Smooth muscle cell (in vitro differentiated cells): Measurements from ENCODE around the gene AFAP1. TPM values are rescaled to one million over a fixed set of nuclear protein-coding genes. Genes with fewer than 3 reads are reported as not detected.

Experiments
- DNase-seq: peaks from one replicate; lab custom pipeline; 2025; ENCODE audit not compliant: unreplicated experiment; lab: John Stamatoyannopoulos, UW
- H2AFZ ChIP-seq: fragments of 200-600 bp; sonication (generic); 2 replicates; pipeline ENCODE4 v1.6.0; 2016; ENCODE audit warnings: antibody characterized with exemption, low read depth, mild to moderate bottlenecking
- H3F3A ChIP-seq: fragments of 200-600 bp; sonication (generic); 2 replicates; pipeline ENCODE4 v1.6.0; 2017; ENCODE audit warnings: antibody characterized with exemption, low read depth
- H3K27ac ChIP-seq: fragments of 200-600 bp; sonication (generic); 2 replicates; pipeline ENCODE4 v1.5.1; 2016; ENCODE audit warnings: low read depth, mild to moderate bottlenecking
- H3K27me3 ChIP-seq: fragments of 200-600 bp; sonication (generic); 2 replicates; pipeline ENCODE4 v1.6.1; 2016; ENCODE audit warnings: low read depth, mild to moderate bottlenecking
- H3K36me3 ChIP-seq: fragments of 200-600 bp; sonication (generic); 2 replicates; pipeline ENCODE4 v1.5.1; 2016; ENCODE audit warnings: low read depth
- H3K4me1 ChIP-seq: fragments of 200-600 bp; sonication (generic); 2 replicates; pipeline ENCODE4 v1.5.1; 2016; ENCODE audit warnings: low read depth
- H3K4me2 ChIP-seq: fragments of 200-600 bp; sonication (generic); 2 replicates; pipeline ENCODE4 v1.6.0; 2016; ENCODE audit warnings: mild to moderate bottlenecking
- H3K4me3 ChIP-seq: fragments of 200-600 bp; sonication (generic); 2 replicates; pipeline ENCODE4 v1.5.1; 2016; ENCODE audit warnings: mild to moderate bottlenecking
- H3K79me2 ChIP-seq: fragments of 200-600 bp; sonication (generic); 2 replicates; pipeline ENCODE4 v1.6.0; 2016; ENCODE audit warnings: low read depth, mild to moderate bottlenecking
- H3K9ac ChIP-seq: fragments of 200-600 bp; sonication (generic); 2 replicates; pipeline ENCODE4 v1.6.0; 2016; ENCODE audit warnings: low read depth
- H3K9me3 ChIP-seq: fragments of 200-600 bp; sonication (generic); replicated peaks from 2 replicates; pipeline ENCODE4 v1.5.1; 2016; ENCODE audit warnings: low read depth
- H4K20me1 ChIP-seq: fragments of 200-600 bp; sonication (generic); 2 replicates; pipeline ENCODE4 v1.6.0; 2016; ENCODE audit warnings: low read depth
- CTCF ChIP-seq: fragments of 200-600 bp; sonication (generic); IDR thresholded peaks from 2 replicates; pipeline ENCODE4 v1.5.1; 2017; ENCODE audit warnings: borderline replicate concordance, mild to moderate bottlenecking, antibody characterized with exemption; ENCODE audit not compliant: insufficient read depth, poor library complexity, severe bottlenecking
- WGBS: methylation state at CpG from one replicate; pipeline ENCODE4 v1.1.7; 2016; ENCODE audit warnings: low lambda C conversion rate; 5-methylcytosine and 5-hydroxymethylcytosine counted together
- polyA plus RNA-seq: library from polyadenylated mRNA; unstranded; fragments of >200 nt; fragmentation: Nextera tagmentation; extraction: Ambion mirVana; gene quantifications from 2 replicates; pipeline ENCODE4 v1.2.1, GENCODE V29; 2016
- total RNA-seq: library from RNA; depleted of rRNA; stranded (reverse); fragments of >200 nt; gene quantifications from 2 replicates; pipeline ENCODE4 v1.2.3, GENCODE V29; 2014

AFAP1 gene
- total and polyA plus RNA-seq, 2 experiments from 2014 or later = 12.6 to 24.8 TPM

DNA sequence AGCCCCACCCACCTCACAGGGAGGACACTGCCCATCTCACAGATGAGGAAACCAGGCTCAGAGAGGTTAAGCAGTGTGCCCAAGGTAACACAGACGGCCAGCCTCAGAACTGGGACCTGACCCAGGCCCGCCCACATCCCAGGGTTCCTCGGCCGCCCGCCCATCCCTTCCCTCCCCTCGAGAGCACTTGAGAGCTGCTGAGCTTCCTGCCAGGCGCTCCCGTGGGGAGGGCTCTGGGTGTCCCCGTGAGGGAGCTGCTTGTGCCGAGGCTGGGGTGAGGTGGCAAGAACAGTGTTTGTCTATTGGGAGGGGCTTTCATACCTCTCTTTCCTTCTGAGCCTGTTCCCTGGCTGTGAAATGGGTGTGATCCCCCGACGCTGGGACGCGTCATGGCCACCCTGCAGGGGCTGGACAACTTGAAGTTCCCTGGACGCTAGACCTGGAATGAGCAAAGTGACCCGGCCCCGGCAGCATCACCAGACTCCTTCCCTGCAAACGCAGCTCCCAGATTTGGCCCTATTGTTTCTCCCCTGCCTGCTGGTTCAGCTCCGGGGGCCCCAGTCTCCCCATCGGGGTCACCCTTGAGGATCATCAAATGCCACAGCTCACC is 204.9 kb downstream of the AFAP1 start:
- Histone ChIP-seq H3K4me1 (no peaks in the 10 kb centered on the region), H3K9me3 (no peaks in the 10 kb centered on the region), H3F3A (no peaks in the 10 kb centered on the region), H3K4me2 (no peak overlapping the region), H2AFZ (no peak overlapping the region), H3K27me3 (peaks cover 9% of the 10 kb centered on the region), H3K79me2 (no peaks in the 10 kb centered on the region), H3K27ac (no peak overlapping the region), H3K36me3 (no peaks in the 10 kb centered on the region), H3K9ac (no peak overlapping the region), H3K4me3 (no peak overlapping the region), H4K20me1 (no peaks in the 10 kb centered on the region)
- no peak for TF ChIP-seq CTCF
- no peak for DNase-seq
- WGBS = 84% methylated on average over 20 of the region's 20 CpGs

DNA sequence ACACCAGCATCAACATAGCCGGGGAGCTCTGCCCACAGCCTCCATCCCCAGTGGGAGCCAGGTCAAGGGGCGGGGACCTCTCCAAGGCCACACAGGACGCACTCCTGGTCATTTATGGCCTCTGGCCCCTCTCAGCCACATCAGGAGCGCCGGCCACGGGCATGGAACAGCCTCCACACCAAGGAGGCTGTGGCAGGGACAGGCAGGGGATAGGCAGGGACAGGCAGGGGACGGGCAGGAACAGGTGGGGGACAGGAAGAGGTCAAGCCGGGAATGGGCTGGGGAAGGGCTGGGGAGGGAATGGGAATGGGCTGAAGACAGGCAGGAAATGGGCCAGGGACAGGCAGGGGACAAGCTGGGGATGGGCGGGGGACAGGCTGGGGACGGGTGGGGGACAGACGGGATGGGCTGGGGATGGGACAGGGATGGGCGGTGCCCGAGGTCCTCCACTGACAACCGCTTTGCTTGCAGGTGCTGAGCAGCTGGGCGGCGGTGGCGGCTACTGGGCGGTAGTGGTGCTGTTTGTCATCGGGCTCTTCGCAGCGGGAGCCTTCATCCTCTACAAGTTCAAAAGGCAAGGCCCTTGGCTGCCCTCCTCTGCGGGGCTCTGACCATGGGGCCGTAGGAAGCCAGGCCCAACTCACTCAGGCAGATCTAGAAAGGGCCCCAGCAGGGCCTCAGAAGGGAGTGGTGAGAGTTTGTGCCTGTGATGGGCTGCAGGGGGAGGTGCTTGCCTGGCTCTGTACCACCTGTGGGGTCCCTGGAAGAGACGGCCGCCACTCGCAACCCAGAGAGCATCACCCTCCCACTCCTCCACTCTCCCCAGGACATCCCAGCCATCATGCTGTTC is 205.6 kb downstream of the AFAP1 start:
- no peak for DNase-seq
- Histone ChIP-seq H3K27me3 (peaks cover 9% of the 10 kb centered on the region), H3K4me3 (no peak overlapping the region), H3K27ac (no peak overlapping the region), H2AFZ (no peak overlapping the region), H3K9me3 (no peaks in the 10 kb centered on the region), H3K4me2 (no peak overlapping the region), H3K9ac (no peak overlapping the region), H3F3A (no peaks in the 10 kb centered on the region), H4K20me1 (no peaks in the 10 kb centered on the region), H3K36me3 (no peaks in the 10 kb centered on the region), H3K79me2 (no peaks in the 10 kb centered on the region), H3K4me1 (no peaks in the 10 kb centered on the region)
- 84% methylated on average over 25 of the region's 26 CpGs for WGBS
- TF ChIP-seq CTCF = no peak

GRCh38 chr4:7733201-7733600 is 206.5 kb downstream of the AFAP1 start:
- Histone ChIP-seq H3K4me1 (no peaks in the 10 kb centered on the region), H3K4me3 (no peak overlapping the region), H3K9ac (no peak overlapping the region), H3K27ac (no peak overlapping the region), H3K9me3 (no peaks in the 10 kb centered on the region), H3K36me3 (no peaks in the 10 kb centered on the region), H3K27me3 (peaks cover 9% of the 10 kb centered on the region), H4K20me1 (no peaks in the 10 kb centered on the region), H3F3A (no peaks in the 10 kb centered on the region), H2AFZ (no peak overlapping the region), H3K79me2 (no peaks in the 10 kb centered on the region), H3K4me2 (no peak overlapping the region)
- TF ChIP-seq CTCF = no peak
- 91% methylated on average over 14 of the region's 17 CpGs for WGBS
- DNase-seq = no peak
